Vagina (tissue), 2 donors: ENCODE results near the gene C7.

ENCODE experiments used
- POLR2A ChIP-seq, 2 donors: fragments of 450-650 bp; IDR thresholded peaks; one replicate each; pipeline ENCODE4 v1.6.1; 2017; ENCODE audit warnings: antibody characterized with exemption in 2 of 2, mild to moderate bottlenecking in 2 of 2, moderate library complexity in 2 of 2
- TF ChIP-seq, protein P1 (sequence below), 3 experiments: fragments of 450-650 bp in 2 of 3; fragments of 200-600 bp in 1 of 3; sonication (generic) in 1 of 3; IDR thresholded peaks; one replicate each; pipeline ENCODE4 v1.5.1; 2017 to 2019; ENCODE audit warnings: antibody characterized with exemption in 3 of 3, mild to moderate bottlenecking in 2 of 3, moderate library complexity in 2 of 3

DNA sequence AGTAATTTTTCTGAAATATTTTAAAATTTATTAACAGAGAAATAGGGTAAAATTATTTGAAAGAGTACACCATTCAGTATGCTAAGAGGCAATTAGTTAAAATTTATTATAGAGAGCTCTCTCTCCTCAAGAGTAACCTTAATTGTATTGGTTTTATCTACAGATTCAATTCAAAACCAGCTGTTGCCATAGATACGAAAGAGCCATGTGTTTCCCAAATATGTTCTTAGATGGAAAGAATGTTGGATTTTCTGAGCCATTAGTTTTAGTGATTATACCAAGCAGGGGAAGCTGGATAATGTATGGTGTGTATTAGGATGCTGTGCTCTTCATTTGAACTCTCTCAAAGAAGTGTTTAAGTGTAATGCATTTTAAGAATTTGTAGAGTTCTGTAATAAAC is 27.8 kb downstream of the C7 start:
- no peak for TF ChIP-seq POLR2A (IDR thresholded peaks at IDR 0.05)
- TF ChIP-seq, protein P1, sequence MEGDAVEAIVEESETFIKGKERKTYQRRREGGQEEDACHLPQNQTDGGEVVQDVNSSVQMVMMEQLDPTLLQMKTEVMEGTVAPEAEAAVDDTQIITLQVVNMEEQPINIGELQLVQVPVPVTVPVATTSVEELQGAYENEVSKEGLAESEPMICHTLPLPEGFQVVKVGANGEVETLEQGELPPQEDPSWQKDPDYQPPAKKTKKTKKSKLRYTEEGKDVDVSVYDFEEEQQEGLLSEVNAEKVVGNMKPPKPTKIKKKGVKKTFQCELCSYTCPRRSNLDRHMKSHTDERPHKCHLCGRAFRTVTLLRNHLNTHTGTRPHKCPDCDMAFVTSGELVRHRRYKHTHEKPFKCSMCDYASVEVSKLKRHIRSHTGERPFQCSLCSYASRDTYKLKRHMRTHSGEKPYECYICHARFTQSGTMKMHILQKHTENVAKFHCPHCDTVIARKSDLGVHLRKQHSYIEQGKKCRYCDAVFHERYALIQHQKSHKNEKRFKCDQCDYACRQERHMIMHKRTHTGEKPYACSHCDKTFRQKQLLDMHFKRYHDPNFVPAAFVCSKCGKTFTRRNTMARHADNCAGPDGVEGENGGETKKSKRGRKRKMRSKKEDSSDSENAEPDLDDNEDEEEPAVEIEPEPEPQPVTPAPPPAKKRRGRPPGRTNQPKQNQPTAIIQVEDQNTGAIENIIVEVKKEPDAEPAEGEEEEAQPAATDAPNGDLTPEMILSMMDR (IDR thresholded peaks at IDR 0.05) = no peak
